HG02642 (cell line): ENCODE results near the gene RCBTB1.
"Not testable (repeated sequence)": the region's sequence is repeated elsewhere in the genome, so short reads cannot be mapped to it uniquely, and the experiment has no call there.

ENCODE experiments used
- ATAC-seq: cut with Tn5 transposase; IDR thresholded peaks from one replicate; pipeline ENCODE4 v1.9.1; 2021; ENCODE audit warnings: mild to moderate bottlenecking; ENCODE audit not compliant: unreplicated experiment, poor library complexity

Gene RCBTB1

GRCh38 chr13:49585220-49586157 is at the start of gene RCBTB1:
RCBTB1 (minus strand) TSS chr13:49585558; CDS start chr13:49567279, 18,279 bp downstream.
- ATAC-seq, result peak; percentile 95

- ATAC-seq, result no peak
These were observed 48.4 kb upstream of the RCBTB1 start for GRCh38 chr13:49633710-49634109.

- ATAC-seq, result no peak
These were observed 46.8 kb upstream of the RCBTB1 start for GRCh38 chr13:49632156-49632555.

DNA sequence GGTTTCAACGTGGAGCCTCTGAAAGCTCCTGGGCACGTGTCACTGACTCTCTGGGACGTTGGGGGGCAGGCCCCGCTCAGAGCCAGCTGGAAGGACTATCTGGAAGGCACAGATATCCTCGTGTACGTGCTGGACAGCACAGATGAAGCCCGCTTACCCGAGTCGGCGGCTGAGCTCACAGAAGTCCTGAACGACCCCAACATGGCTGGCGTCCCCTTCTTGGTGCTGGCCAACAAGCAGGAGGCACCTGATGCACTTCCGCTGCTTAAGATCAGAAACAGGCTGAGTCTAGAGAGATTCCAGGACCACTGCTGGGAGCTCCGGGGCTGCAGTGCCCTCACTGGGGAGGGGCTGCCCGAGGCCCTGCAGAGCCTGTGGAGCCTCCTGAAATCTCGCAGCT is 45.2 kb upstream of the RCBTB1 start:
- ATAC-seq, result no peak

DNA sequence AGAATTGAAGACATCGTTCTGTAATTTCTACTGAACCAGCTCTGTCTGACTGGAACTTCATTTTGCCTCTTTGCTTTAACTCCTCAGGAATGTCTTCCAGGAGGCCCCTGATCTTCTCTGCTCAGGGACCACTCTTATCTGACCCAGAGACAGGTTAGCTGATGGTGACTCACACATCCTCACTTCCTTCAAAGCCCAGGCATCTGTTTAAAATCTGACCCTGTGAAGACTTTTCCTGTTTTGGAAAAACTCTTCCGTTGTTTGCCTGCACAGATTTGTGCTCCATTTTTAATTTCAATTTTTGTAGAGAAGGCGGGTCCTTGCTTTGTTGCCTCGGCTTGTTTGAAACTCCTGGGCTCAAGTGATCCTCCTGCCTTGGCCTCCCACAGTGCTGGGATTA is 44.6 kb upstream of the RCBTB1 start:
- ATAC-seq, result no peak

- no peak for ATAC-seq
These were observed 44.0 kb upstream of the RCBTB1 start for GRCh38 chr13:49629196-49629938.

- ATAC-seq, result peak; percentile 91
These were observed 42.7 kb upstream of the RCBTB1 start, which contains the start of gene ARL11 for GRCh38 chr13:49627831-49628652. ARL11 (plus strand) TSS chr13:49628507; CDS start chr13:49630448, 1,941 bp downstream.

DNA sequence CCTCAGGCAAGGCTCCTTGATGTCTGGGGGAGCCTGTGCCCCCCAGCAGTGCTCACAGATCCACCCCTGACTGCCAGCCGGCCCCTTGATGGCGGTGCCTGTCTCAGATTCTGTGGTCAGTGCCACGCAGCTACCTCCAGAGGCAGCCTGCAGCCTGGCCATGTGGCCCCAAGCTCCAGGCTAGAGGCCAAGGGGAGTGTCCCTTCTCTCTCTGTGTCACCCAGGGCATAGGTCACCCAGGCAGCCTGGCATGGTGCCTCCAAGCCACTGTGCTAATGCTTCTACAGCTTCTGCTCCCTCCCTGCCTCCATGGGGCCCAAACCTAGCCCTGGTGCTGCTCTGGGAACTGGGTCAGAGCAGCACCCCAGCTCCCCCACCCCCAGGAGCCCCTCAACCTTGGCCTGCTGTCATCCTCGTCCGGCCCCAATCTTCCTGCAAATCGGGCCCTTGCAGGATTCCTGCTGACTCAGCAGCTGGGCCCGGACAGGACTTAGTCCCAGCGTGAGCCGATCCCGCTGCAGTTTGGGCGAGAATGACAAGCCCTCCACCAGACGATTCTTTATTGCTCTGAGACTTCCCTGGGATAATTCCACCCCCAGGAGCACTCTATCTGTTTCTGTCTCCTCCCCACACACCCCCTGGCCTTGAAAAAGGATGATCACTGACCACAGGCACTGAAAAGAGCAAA is 40.2 kb upstream of the RCBTB1 start:
- no peak for ATAC-seq

GRCh38 chr13:49624229-49624628 is 38.9 kb upstream of the RCBTB1 start:
- ATAC-seq, result no peak

- ATAC-seq, result no peak
These were observed 37.0 kb upstream of the RCBTB1 start for GRCh38 chr13:49622174-49622946.

GRCh38 chr13:49620170-49620621 is 34.8 kb upstream of the RCBTB1 start:
- peak; percentile 83 for ATAC-seq

DNA sequence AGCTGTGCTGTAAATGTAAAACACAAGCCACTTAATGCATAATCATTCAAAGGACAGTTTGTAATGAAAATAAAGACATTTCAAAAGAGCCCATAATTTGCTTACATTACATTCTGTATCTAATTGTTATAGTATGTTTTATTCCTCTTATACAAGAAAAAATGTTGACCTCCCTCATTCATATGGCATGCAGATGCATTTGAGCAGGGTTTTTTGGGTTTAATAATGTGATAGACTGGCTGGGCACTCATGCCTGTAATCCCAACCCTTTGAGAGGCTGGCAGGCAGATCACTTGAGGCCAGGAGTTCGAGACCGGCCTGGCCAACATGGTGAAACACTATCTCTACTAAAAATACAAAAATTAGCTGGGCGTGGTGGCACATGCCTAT is 31.3 kb upstream of the RCBTB1 start:
- no peak for ATAC-seq

- ATAC-seq, result no peak
These were observed 30.7 kb upstream of the RCBTB1 start for GRCh38 chr13:49615836-49616675.

DNA sequence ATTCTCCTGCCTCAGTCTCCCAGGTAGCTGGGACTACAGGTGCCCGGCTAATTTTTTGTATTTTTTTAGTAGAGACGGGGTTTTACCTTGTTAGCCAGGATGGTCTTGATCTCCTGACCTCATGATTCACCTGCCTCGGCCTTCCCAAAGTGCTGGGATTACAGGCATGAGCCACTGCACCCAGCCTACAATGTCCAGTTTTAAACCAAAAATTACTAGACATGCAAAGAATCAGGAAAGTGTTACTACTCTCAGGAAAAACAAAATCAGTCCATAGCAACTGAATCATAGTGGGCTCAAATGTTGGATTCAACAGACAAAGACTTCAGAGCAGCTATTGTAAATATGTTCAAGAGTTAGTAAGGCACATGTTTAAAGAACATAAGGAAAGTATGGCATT is 26.7 kb upstream of the RCBTB1 start:
- ATAC-seq, result not testable (repeated sequence)

DNA sequence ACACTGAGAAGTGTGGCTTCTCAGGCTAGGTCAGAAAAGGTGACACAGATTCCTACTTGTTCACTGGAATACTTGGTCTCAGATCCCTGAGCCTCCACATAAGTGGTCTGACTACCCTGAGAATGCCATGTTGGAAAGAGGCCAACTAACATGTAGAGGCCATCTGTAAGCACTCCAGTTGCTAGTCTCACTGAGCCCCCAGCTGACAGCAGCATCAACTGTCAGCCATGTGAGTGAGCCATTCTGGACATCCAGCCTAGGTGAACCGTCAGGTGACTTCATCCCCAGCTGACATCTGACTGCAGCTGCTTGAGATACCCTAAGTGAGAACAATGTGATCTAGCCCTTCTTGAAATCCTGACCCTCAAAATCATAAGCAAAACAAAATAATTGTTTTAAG is 24.8 kb upstream of the RCBTB1 start:
- no peak for ATAC-seq

- ATAC-seq, result no peak
These were observed 23.4 kb upstream of the RCBTB1 start for GRCh38 chr13:49608651-49609331.

DNA sequence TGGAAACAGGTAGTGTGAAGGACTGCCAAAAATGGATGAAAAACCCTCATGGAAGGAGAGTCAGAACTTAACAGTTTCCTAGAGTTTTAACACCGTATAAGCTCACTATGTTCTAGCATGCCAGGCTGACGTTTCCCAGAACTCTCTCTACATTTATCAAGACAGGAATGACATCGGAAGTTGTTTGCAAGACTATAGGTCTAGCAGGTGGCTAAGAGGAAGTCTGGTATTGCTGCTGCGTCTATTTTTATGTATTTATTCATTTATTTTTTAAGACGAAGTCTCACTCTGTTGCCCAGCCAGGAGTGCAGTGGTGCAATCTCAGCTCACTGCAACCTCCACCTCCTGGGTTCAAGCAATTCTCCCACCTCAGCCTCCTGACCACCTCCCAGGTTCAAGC is 22.4 kb upstream of the RCBTB1 start:
- ATAC-seq, result no peak
